ENCODE data around the gene NBPF9.
"Not testable (repeated sequence)": the region's sequence is repeated elsewhere in the genome, so short reads cannot be mapped to it uniquely, and the experiment has no call there.

NBPF9 gene

GRCh38 chr1:149013513-149013912 lies 89.8 kb downstream of the NBPF9 start:
- not testable (repeated sequence) for DNase-seq

- not testable (repeated sequence) for DNase-seq
Measured at GRCh38 chr1:149012599-149012998, 90.8 kb downstream of the NBPF9 start.

DNA sequence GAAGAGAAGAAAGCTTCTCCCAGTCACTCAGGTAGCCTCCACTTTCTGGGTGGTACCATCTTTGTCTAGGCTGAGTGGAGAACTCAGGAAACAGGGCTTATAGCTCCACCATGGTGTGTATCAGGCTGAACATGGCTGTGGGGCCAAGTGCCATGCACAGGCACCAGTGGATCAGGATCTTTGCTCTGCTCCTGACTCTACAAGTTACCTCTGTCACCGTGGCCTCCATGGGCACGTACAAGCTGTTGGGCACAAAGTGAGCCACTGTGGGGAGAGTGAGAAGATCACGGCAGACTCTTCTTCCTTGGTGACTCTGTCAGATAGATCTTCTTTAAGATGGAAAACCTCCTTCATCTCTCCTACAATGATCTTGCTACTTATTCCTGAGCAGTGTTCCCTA lies 93.6 kb downstream of the NBPF9 start:
- DNase-seq: not testable (repeated sequence)

GRCh38 chr1:149008769-149009168 lies 94.6 kb downstream of the NBPF9 start:
- not testable (repeated sequence) for DNase-seq

DNA sequence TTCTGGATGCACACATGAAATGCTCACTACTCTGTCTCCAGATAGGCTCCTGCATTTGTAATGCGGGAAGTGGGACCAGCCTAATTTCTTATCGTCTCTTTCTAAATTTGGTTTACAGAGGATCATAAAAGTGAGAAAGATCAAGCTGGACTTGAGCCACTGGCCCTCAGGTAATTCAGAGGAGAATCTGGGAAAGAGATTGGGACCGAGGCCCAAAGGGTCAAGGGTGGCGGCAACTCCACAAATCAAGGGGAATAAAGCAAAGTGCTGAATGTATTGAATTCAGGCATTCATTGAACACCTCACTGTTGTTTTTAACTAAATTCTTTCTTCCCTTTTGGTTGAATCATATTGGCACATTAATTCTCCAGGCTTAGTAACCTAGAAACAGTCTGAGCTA lies 95.0 kb downstream of the NBPF9 start:
- not testable (repeated sequence) for DNase-seq
